ENCODE results near the gene LRRFIP2. TPM values are rescaled to one million over a fixed set of nuclear protein-coding genes. Genes with fewer than 3 reads are reported as not detected.
A peak's percentile ranks its signal among the peaks of the same experiment; 100 is the strongest.
"Not testable (repeated sequence)": the region's sequence is repeated elsewhere in the genome, so short reads cannot be mapped to it uniquely, and the experiment has no call there.

The LRRFIP2 gene
- total RNA-seq, 2 experiments from 2014 or later, result 27.8 to 29.0 TPM

DNA sequence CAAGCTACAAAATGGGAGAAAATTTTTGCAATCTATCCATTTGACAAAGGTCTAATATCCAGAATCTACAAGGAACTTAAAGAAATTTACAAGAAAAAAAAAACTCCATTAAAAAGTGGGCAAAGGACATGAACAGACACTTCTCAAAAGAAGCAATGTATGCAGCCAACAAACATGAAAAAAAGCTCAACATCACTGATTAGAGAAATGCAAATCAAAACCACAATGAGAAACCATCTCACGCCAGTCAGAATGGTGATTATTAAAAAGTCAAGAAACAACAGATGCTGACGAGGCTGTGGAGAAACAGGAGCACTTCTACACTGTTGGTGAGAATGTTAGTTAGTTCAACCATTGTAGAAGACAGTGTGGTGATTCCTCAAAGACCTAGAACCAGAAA lies 27.5 kb downstream of the LRRFIP2 start:
- ATAC-seq (ENCODE audit: low read depth); H3K27me3 Mint-ChIP-seq; H3K27ac Mint-ChIP-seq; POLR2A ChIA-PET; H3K4me3 Mint-ChIP-seq; H3K4me1 Mint-ChIP-seq; H3K9me3 Mint-ChIP-seq; DNase-seq: not testable (repeated sequence)
- H3K36me3 Mint-ChIP-seq, result peaks cover 35% of the 10 kb centered on the region

DNA sequence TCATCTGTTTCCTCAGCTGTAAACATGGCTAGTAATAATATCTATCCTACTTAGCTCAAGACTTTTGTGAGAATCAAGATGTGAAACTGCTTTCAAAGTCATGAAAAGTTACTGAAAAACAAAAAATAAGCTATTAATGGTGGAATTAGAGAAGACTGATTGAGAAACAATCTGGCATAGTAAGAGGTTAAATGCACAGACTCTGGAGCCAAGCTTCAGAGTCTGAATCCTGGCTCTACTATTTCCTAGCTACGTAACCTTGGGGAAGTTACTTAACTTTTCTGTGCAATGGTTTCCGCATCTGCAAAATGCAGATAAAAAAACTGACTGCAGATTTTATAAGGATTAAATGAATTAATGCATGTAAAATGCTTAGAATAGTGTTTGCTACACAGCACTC lies 28.8 kb downstream of the LRRFIP2 start:
- ATAC-seq (ENCODE audit: low read depth), result no peak
- POLR2A ChIA-PET, result no interaction called here

DNA sequence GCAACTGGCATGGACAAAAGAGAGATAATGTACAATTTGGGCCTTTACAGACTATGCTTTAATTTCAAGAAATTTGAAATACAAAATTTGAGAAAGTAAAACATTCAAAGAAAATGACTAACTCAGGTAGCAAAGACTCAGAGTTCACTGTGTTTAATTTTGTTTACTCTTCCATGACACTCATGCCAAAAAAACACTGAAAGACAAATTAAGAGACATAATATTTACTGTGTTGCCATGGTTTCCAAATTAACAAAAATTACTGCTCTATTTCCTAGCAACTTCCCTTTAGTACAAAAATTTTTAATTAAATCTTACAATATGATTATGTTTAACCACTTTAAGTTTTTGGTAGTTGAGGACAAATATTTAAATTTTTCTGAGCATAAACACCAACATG lies 29.6 kb downstream of the LRRFIP2 start:
- no peaks in the 10 kb centered on the region for H3K4me1 Mint-ChIP-seq
- H3K36me3 Mint-ChIP-seq, result peaks cover 30% of the 10 kb centered on the region
- no peaks in the 10 kb centered on the region for H3K9me3 Mint-ChIP-seq
- no peaks in the 10 kb centered on the region for H3K27me3 Mint-ChIP-seq
- ATAC-seq (ENCODE audit: low read depth) (no peak), DNase-seq (no peak)
- POLR2A ChIA-PET, result no interaction called here
- H3K27ac Mint-ChIP-seq, result no peak overlapping the region
- H3K4me3 Mint-ChIP-seq, result no peak overlapping the region

More for the DNA sequence above, 28.8 kb downstream of the LRRFIP2 start:
- Mint-ChIP-seq H3K4me1 (no peaks in the 10 kb centered on the region), H3K36me3 (peaks cover 30% of the 10 kb centered on the region), H3K27me3 (no peaks in the 10 kb centered on the region), H3K27ac (peak overlapping the region; percentile 13), H3K9me3 (no peaks in the 10 kb centered on the region), H3K4me3 (no peak overlapping the region)
- DNase-seq, result no peak

DNA sequence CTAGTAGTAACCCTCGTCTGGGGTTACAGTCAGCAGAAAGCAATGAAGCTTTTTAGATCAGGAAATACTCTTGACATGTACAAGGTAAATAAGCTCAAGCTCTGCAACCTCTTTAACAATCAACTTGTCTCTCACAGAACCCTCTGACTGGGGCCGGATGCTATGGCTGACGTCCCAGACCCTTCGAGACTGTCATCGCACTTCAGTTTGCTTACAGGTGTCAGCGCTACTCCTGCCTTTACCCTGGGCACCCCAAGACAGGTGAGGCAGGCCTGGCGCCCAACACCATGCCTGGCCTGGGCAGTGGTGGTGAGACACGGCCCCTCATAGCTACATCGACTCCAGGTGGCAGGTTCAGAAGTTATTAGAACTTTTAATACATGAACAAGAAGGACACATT lies 30.6 kb downstream of the LRRFIP2 start:
- ATAC-seq (ENCODE audit: low read depth), result no peak
- POLR2A ChIA-PET, result no interaction called here
- Mint-ChIP-seq H3K4me3 (no peak overlapping the region), H3K4me1 (no peaks in the 10 kb centered on the region), H3K36me3 (peaks cover 30% of the 10 kb centered on the region), H3K27me3 (no peaks in the 10 kb centered on the region), H3K27ac (no peak overlapping the region), H3K9me3 (no peaks in the 10 kb centered on the region)
- no peak for DNase-seq

DNA sequence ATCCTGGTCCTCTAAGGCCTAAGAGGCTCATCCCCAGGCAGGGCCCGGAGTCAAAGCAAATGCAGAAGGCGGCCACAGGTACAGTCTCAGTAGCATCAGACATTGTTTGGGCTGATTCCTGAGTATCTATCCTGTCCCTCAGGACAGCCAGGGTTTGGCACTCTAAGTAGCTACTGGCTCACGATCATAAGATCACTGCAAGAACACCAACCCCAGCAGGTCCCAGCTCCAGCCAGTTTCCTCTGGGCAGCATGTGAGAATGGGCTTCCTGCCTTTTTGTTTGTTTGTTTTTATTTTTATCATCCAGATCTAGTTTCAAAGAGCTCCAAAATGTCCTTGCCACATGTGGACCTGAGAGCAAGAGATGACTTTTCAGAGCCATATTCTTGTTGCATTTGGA lies 32.7 kb downstream of the LRRFIP2 start:
- ATAC-seq (ENCODE audit: low read depth) (no peak), DNase-seq (no peak)
- Mint-ChIP-seq H3K36me3 (peaks cover 21% of the 10 kb centered on the region), H3K27ac (no peak overlapping the region), H3K27me3 (no peaks in the 10 kb centered on the region), H3K9me3 (no peaks in the 10 kb centered on the region), H3K4me3 (no peak overlapping the region), H3K4me1 (peaks cover 2% of the 10 kb centered on the region)
- POLR2A ChIA-PET, result no interaction called here

DNA sequence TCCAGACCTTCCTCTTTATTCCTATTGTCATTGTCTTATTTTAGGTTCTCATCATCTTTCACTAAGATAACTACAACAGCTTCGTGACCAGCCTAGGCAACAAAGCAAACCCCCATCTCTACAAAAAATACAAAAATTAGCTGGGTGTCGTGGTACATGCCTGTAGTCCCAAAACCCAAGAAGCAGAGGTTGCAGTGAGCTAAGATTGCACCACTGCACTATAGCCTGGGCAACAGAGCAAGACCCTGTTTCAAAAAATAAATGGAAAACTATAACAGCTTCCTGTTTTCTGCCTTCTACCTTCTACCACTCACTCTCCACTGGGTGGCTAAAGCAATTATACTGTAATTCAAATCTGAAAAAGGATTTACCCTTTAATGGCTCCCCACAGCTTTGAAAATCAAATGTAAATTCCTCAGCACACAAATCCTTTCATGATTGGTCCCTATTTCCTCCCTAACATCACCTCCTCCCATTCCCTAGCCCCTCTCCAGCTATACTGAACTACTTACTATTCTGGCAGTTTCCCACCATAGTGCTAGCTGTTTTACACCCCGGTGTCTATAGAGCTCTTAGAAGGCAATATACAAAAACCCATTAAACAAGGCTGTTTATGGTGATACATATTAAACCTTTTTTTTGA lies 33.4 kb downstream of the LRRFIP2 start:
- no peak for DNase-seq
- no peaks in the 10 kb centered on the region for H3K9me3 Mint-ChIP-seq
- peaks cover 2% of the 10 kb centered on the region for H3K4me1 Mint-ChIP-seq
- POLR2A ChIA-PET, result no interaction called here
- H3K27me3 Mint-ChIP-seq, result no peaks in the 10 kb centered on the region
- H3K36me3 Mint-ChIP-seq, result peaks cover 15% of the 10 kb centered on the region
- no peak overlapping the region for H3K27ac Mint-ChIP-seq
- no peak for ATAC-seq (ENCODE audit: low read depth)
- H3K4me3 Mint-ChIP-seq, result no peak overlapping the region

DNA sequence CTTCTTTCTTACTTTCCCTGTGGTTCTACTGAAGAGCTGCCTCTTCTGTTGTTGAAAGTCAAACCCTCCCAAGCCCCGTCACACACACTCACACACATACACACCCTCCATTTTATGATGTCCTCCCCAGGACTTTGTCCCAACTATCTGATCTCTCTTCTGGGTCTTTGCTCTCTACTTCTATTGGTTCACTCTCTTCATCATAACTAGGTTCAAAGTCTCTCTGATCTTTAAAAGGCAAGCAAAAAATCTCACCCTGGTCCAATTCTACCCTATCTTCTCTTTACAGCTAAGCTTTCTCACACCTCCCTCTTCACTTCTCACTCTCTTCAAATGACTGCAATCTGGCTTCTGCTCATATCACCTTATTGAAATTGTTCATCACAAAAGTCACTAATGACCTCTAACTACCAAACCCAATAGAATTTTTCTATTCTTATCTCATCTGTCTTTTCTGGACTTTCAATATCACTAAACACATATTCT lies 34.8 kb downstream of the LRRFIP2 start:
- DNase-seq (no peak), ATAC-seq (ENCODE audit: low read depth) (no peak)
- H3K27me3 Mint-ChIP-seq, result no peaks in the 10 kb centered on the region
- no peaks in the 10 kb centered on the region for H3K9me3 Mint-ChIP-seq
- no peak overlapping the region for H3K27ac Mint-ChIP-seq
- POLR2A ChIA-PET, result no interaction called here
- peaks cover 3% of the 10 kb centered on the region for H3K4me1 Mint-ChIP-seq
- no peak overlapping the region for H3K4me3 Mint-ChIP-seq
- peaks cover 13% of the 10 kb centered on the region for H3K36me3 Mint-ChIP-seq

DNA sequence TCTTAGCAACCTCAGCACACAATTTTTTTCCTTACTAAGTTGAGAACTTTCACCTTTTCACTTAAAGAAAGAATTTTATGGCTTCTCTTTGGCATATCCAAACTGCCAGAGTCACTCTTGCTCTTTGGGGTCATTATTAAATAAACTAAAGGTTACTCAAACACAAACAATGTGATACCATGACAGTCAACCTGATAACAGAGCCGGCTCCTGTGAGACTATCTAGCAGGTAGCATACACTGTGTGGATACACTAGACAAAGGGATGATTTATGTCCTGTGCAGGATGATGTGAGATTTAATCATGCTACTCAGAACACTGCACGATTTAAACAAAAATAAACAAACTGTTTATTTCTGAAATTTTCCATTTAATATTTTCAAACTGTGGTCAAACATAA lies 35.6 kb downstream of the LRRFIP2 start:
- Mint-ChIP-seq H3K4me3 (no peak overlapping the region), H3K36me3 (peaks cover 16% of the 10 kb centered on the region), H3K4me1 (peaks cover 3% of the 10 kb centered on the region), H3K27me3 (no peaks in the 10 kb centered on the region), H3K9me3 (no peaks in the 10 kb centered on the region), H3K27ac (no peak overlapping the region)
- DNase-seq (no peak), ATAC-seq (ENCODE audit: low read depth) (no peak)
- POLR2A ChIA-PET, result no interaction called here

DNA sequence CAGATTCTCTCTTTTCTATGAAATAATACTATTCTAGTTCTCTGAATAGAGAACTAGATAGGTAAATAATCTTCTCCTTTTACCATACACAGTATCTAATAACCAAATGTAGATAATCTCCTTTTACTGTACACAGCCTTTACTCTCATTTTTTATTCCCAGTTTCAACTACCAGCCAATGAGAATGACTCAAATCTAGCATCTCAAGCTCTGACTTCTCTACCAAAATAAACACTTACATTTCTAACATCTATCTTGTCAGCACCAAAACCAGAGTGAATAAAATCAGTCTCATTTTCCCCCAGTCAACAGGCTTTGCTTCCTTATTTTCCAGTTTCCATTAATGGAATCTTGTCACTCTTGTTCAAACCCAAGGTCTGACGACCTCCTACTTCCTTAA lies 36.9 kb downstream of the LRRFIP2 start:
- DNase-seq, result no peak
- Mint-ChIP-seq H3K36me3 (peaks cover 4% of the 10 kb centered on the region), H3K27me3 (no peaks in the 10 kb centered on the region), H3K4me1 (peaks cover 3% of the 10 kb centered on the region), H3K4me3 (no peak overlapping the region), H3K9me3 (no peaks in the 10 kb centered on the region), H3K27ac (no peak overlapping the region)
- ATAC-seq (ENCODE audit: low read depth), result no peak
- POLR2A ChIA-PET, result no interaction called here

DNA sequence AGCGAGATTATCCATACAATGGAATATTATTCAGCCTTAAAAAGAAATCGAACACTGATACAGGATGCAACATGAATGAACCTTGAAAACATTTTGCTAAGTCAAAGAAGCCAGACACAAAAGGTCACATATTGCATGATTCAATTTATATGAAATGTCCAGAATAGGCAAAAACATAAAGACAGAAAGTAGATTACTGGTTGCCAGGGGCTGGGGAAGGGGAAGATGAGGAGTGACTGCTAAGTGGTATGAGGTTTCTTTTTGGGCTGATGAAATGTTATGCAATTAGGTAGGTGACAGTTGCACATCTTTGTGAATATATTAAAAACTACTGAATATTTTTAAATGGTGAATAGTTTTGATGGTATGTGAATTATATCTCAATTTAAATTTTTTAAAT lies 38.3 kb downstream of the LRRFIP2 start:
- H3K27ac Mint-ChIP-seq, result no peak overlapping the region
- POLR2A ChIA-PET, result no interaction called here

DNA sequence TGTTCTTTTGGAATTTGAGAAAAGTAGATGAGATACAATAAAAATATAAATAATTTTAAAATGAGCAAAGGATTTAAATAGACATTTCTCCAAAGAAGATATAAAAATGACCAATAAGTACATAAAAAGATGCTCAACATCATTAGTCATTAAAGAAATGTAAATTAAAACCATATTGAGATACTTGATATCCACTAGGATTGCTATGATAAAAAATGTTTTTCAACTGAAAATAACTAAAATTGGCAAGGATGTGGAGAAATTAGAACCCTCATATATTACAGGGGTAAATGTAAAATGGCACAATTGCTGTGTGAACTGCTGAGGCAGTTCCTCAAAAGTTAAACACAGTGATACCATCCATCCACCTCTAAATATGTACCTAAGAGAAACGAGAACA lies 38.8 kb downstream of the LRRFIP2 start:
- no peaks in the 10 kb centered on the region for H3K27me3 Mint-ChIP-seq
- POLR2A ChIA-PET, result no interaction called here
- H3K4me3 Mint-ChIP-seq, result no peak overlapping the region
- H3K4me1 Mint-ChIP-seq, result peaks cover 6% of the 10 kb centered on the region
- ATAC-seq (ENCODE audit: low read depth), result no peak
- DNase-seq, result no peak
- no peaks in the 10 kb centered on the region for H3K9me3 Mint-ChIP-seq
- H3K27ac Mint-ChIP-seq, result no peak overlapping the region
- H3K36me3 Mint-ChIP-seq, result peaks cover 3% of the 10 kb centered on the region

More for the DNA sequence above, 38.3 kb downstream of the LRRFIP2 start:
- H3K4me3 Mint-ChIP-seq, result no peak overlapping the region
- no peaks in the 10 kb centered on the region for H3K9me3 Mint-ChIP-seq
- DNase-seq (no peak), ATAC-seq (ENCODE audit: low read depth) (no peak)
- H3K36me3 Mint-ChIP-seq, result peaks cover 3% of the 10 kb centered on the region
- H3K27me3 Mint-ChIP-seq, result no peaks in the 10 kb centered on the region
- H3K4me1 Mint-ChIP-seq, result peaks cover 6% of the 10 kb centered on the region

DNA sequence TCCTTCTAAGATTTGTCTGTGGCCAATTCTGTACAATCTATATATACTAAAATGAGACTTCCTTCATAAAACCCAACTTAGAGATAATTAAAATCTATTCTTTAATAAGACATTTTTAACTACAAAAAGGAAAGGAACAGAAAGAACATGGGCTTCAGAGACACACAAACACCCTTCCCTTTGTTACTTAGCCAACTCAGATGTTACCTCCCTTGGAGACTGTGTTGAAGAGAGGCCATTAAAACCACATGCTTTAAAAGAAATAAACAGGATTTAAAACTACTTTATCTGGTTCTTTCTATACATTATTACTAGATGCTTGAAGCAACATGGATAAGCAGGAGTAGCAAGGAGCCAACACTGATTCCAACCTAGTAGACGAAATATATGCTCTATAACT lies 42.0 kb downstream of the LRRFIP2 start:
- Mint-ChIP-seq H3K36me3 (peaks cover 3% of the 10 kb centered on the region), H3K4me1 (peaks cover 8% of the 10 kb centered on the region), H3K9me3 (no peaks in the 10 kb centered on the region), H3K27me3 (no peaks in the 10 kb centered on the region), H3K27ac (no peak overlapping the region), H3K4me3 (no peak overlapping the region)
- POLR2A ChIA-PET, result no interaction called here
- no peak for ATAC-seq (ENCODE audit: low read depth)
- DNase-seq, result no peak

DNA sequence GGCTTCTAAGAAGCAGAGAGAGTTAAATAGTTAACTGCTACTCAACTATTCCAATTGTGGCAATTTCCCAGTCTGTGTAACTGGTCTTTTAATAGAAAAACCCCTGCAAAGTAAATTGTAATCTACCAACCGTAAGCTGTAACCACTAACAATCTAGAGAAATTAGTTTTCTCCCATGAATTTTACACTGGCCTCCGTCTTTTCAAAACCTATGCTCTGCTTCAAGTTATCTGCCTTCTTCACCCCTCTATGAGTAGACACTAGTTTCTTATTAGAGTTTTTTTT lies 42.6 kb downstream of the LRRFIP2 start:
- Mint-ChIP-seq H3K4me3 (no peak overlapping the region), H3K27me3 (no peaks in the 10 kb centered on the region), H3K27ac (no peak overlapping the region), H3K9me3 (no peaks in the 10 kb centered on the region), H3K36me3 (peaks cover 3% of the 10 kb centered on the region), H3K4me1 (peaks cover 8% of the 10 kb centered on the region)
- ATAC-seq (ENCODE audit: low read depth), result no peak
- POLR2A ChIA-PET, result no interaction called here
- DNase-seq, result no peak

DNA sequence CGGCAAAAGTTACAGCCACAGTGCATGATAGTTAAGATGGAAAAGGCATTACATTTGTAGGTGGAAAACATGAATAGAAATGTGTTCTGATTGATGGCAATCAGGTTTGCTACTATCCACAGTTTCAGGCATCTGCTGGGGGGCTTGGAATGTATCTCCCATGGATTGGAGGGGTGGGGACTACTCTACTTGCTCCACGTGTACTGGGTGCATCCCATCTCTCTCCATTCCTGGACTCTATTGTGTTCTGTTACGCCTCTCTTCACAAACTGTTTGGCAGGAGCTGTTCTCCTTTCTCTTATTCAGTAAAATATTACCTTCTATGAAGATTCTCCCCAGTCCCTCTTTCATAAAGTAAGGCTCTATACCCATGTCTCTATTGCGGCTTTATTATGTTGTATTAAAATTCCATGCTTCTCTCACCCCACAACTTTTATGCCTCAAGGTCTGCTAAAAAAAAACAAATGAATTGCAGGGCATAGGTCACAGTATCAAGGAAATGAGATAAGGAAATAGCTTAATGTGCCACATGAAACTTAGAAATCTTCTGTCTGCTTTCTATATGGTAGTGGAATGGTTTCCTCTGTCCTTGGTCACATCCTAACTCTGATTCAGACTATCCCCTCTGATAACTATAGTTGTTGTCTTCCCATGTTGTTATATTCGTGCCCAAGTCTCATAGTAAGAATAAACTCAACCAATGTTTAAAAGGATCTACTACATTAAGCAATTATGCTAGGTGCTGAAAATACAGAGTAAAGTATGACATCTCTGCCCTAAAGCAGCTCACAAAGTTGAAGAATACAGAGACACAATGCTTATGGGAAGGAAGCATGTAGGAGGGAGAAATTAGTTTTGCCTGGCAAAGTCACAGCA lies 43.2 kb downstream of the LRRFIP2 start:
- no peaks in the 10 kb centered on the region for H3K27me3 Mint-ChIP-seq
- POLR2A ChIA-PET, result no interaction called here
- no peaks in the 10 kb centered on the region for H3K9me3 Mint-ChIP-seq
- H3K4me1 Mint-ChIP-seq, result peaks cover 8% of the 10 kb centered on the region
- peaks cover 3% of the 10 kb centered on the region for H3K36me3 Mint-ChIP-seq
- H3K27ac Mint-ChIP-seq, result no peak overlapping the region
- no peak overlapping the region for H3K4me3 Mint-ChIP-seq
- ATAC-seq (ENCODE audit: low read depth) (no peak), DNase-seq (no peak)
